DND-41 (cell line): ENCODE measurements around the gene TP73.
"Not testable (repeated sequence)": the region's sequence is repeated elsewhere in the genome, so short reads cannot be mapped to it uniquely, and the experiment has no call there.

ENCODE experiments used
- ATAC-seq: fragments of 200-7000 bp; cut with Tn5 transposase; 3 replicates; pipeline ENCODE4 v1.9.1; 2021; ENCODE audit warnings: low read depth; ENCODE audit not compliant: insufficient read depth
- DNase-seq: peaks from one replicate; pipeline ENCODE4 v3.0.0-alpha.2; 2020
- H2AFZ ChIP-seq: 2 replicates; pipeline ENCODE4 v1.6.0; 2012; ENCODE audit warnings: low read depth, low read length
- H3K27ac ChIP-seq: 2 replicates; pipeline ENCODE4 v1.5.1; 2012; ENCODE audit warnings: low read length, inconsistent platforms
- H3K27me3 ChIP-seq: fragments of 200-600 bp; sonication (generic); 2 replicates; pipeline ENCODE4 v1.6.0; 2012; ENCODE audit warnings: low read length, mild to moderate bottlenecking, inconsistent platforms; ENCODE audit not compliant: insufficient read depth, poor library complexity
- H3K36me3 ChIP-seq: 2 replicates; pipeline ENCODE4 v1.5.1; 2012; ENCODE audit warnings: low read length, inconsistent platforms; ENCODE audit not compliant: insufficient read depth
- H3K4me1 ChIP-seq: 2 replicates; pipeline ENCODE4 v1.5.1; 2012; ENCODE audit warnings: mild to moderate bottlenecking, low read length; ENCODE audit not compliant: insufficient read depth
- H3K4me2 ChIP-seq: 2 replicates; pipeline ENCODE4 v1.6.0; 2012; ENCODE audit warnings: mild to moderate bottlenecking, moderate library complexity, low read length, inconsistent platforms; ENCODE audit not compliant: insufficient read depth
- H3K4me3 ChIP-seq, 2 experiments: fragments of 200-600 bp in 1 of 2; shearing (Covaris generic) in 1 of 2; 2 replicates each; pipeline ENCODE4 v1.5.1; 2012 to 2016; ENCODE audit warnings: inconsistent platforms in 2 of 2, low read length in 2 of 2, mild to moderate bottlenecking in 2 of 2, low read depth in 1 of 2, moderate library complexity in 1 of 2
- H3K79me2 ChIP-seq: 2 replicates; pipeline ENCODE4 v1.6.0; 2012; ENCODE audit warnings: low read length, inconsistent platforms; ENCODE audit not compliant: insufficient read depth
- H3K9ac ChIP-seq: 2 replicates; pipeline ENCODE4 v1.6.0; 2012; ENCODE audit warnings: low read depth, mild to moderate bottlenecking, inconsistent platforms, low read length, moderate library complexity
- H3K9me3 ChIP-seq: 2 replicates; pipeline ENCODE4 v1.5.1; 2012; ENCODE audit warnings: low read length, moderate library complexity, mild to moderate bottlenecking, inconsistent platforms; ENCODE audit not compliant: insufficient read depth, severe bottlenecking
- H4K20me1 ChIP-seq: 2 replicates; pipeline ENCODE4 v1.6.0; 2012; ENCODE audit warnings: low read length; ENCODE audit not compliant: insufficient read depth
- CTCF ChIP-seq: IDR thresholded peaks from 2 replicates; pipeline ENCODE4 v1.5.1; 2012; ENCODE audit warnings: borderline replicate concordance, low read length, moderate library complexity, mild to moderate bottlenecking; ENCODE audit not compliant: poor library complexity, severe bottlenecking; ENCODE audit errors: extremely low read depth
- EZH2 ChIP-seq: IDR thresholded peaks from 3 replicates; pipeline ENCODE4 v1.6.1; 2012; ENCODE audit warnings: borderline replicate concordance, low read depth, mild to moderate bottlenecking, moderate library complexity, low read length, inconsistent platforms; ENCODE audit not compliant: severe bottlenecking

TP73 gene

GRCh38 chr1:3746389-3746829, 94.1 kb downstream of the TP73 start:
- Histone ChIP-seq H3K27ac (no peak overlapping the region), H3K9ac (no peak overlapping the region), H3K4me1 (no peaks in the 10 kb centered on the region), H3K4me2 (no peak overlapping the region), H3K27me3 (no peaks in the 10 kb centered on the region), H3K9me3 (no peaks in the 10 kb centered on the region), H4K20me1 (no peaks in the 10 kb centered on the region; the same call in 1 of the 2 replicates), H3K79me2 (no peaks in the 10 kb centered on the region), H3K36me3 (no peaks in the 10 kb centered on the region), H2AFZ (no peak overlapping the region), H3K4me3 (no peak overlapping the region)
- ATAC-seq (no peak), DNase-seq (no peak)
- TF ChIP-seq EZH2 (no peak), CTCF (no peak)

- H3K4me1 ChIP-seq, result no peaks in the 10 kb centered on the region
- TF ChIP-seq EZH2, result no peak
- TF ChIP-seq CTCF, result no peak
- H3K9ac ChIP-seq, result no peak overlapping the region
- H3K9me3 ChIP-seq, result no peaks in the 10 kb centered on the region
- H2AFZ ChIP-seq, result no peak overlapping the region
- H3K79me2 ChIP-seq, result no peaks in the 10 kb centered on the region
- no peak overlapping the region for H3K4me2 ChIP-seq
- no peaks in the 10 kb centered on the region; the same call in 1 of the 2 replicates for H4K20me1 ChIP-seq
- no peak for ATAC-seq
- no peak for DNase-seq
- no peaks in the 10 kb centered on the region for H3K27me3 ChIP-seq
- no peaks in the 10 kb centered on the region for H3K36me3 ChIP-seq
- H3K27ac ChIP-seq, result no peak overlapping the region
- no peak overlapping the region for H3K4me3 ChIP-seq
These were observed 94.7 kb downstream of the TP73 start for GRCh38 chr1:3746830-3747521.

GRCh38 chr1:3747522-3747848, 95.2 kb downstream of the TP73 start:
- Histone ChIP-seq H4K20me1 (no peaks in the 10 kb centered on the region; the same call in 1 of the 2 replicates), H3K9me3 (no peaks in the 10 kb centered on the region), H3K36me3 (no peaks in the 10 kb centered on the region), H3K79me2 (no peaks in the 10 kb centered on the region), H2AFZ (no peak overlapping the region), H3K27me3 (no peaks in the 10 kb centered on the region), H3K4me2 (no peak overlapping the region), H3K27ac (no peak overlapping the region), H3K4me3 (no peak overlapping the region), H3K4me1 (no peaks in the 10 kb centered on the region), H3K9ac (no peak overlapping the region)
- TF ChIP-seq CTCF (no peak), EZH2 (no peak)
- ATAC-seq (no peak), DNase-seq (no peak)

- H3K27ac ChIP-seq, result no peak overlapping the region
- no peaks in the 10 kb centered on the region for H3K4me1 ChIP-seq
- no peak for ATAC-seq
- no peak overlapping the region for H3K9ac ChIP-seq
- H3K9me3 ChIP-seq, result no peaks in the 10 kb centered on the region
- no peak overlapping the region for H3K4me3 ChIP-seq
- TF ChIP-seq CTCF, result no peak
- TF ChIP-seq EZH2, result no peak
- DNase-seq, result no peak
- H2AFZ ChIP-seq, result no peak overlapping the region
- no peaks in the 10 kb centered on the region; the same call in 1 of the 2 replicates for H4K20me1 ChIP-seq
- H3K79me2 ChIP-seq, result no peaks in the 10 kb centered on the region
- H3K36me3 ChIP-seq, result no peaks in the 10 kb centered on the region
- no peaks in the 10 kb centered on the region for H3K27me3 ChIP-seq
- no peak overlapping the region for H3K4me2 ChIP-seq
These were observed 95.6 kb downstream of the TP73 start for GRCh38 chr1:3747903-3748302.

GRCh38 chr1:3748316-3748900, 96.1 kb downstream of the TP73 start:
- not testable (repeated sequence) for H4K20me1 ChIP-seq, H3K36me3 ChIP-seq, H3K4me1 ChIP-seq, H2AFZ ChIP-seq, H3K4me2 ChIP-seq, DNase-seq, H3K4me3 ChIP-seq, H3K27me3 ChIP-seq, H3K79me2 ChIP-seq, H3K9ac ChIP-seq, H3K9me3 ChIP-seq, ATAC-seq, H3K27ac ChIP-seq
